Vagina (tissue), 2 donors: ENCODE measurements around the gene CLSTN1.

Experiments
- POLR2A ChIP-seq, 2 donors: fragments of 450-650 bp; IDR thresholded peaks; one replicate each; pipeline ENCODE4 v1.6.1; 2017; ENCODE audit warnings: antibody characterized with exemption in 2 of 2, mild to moderate bottlenecking in 2 of 2, moderate library complexity in 2 of 2
- TF ChIP-seq, protein P1 (sequence below), 3 experiments: fragments of 450-650 bp in 2 of 3; fragments of 200-600 bp in 1 of 3; sonication (generic) in 1 of 3; IDR thresholded peaks; one replicate each; pipeline ENCODE4 v1.5.1; 2017 to 2019; ENCODE audit warnings: antibody characterized with exemption in 3 of 3, mild to moderate bottlenecking in 2 of 3, moderate library complexity in 2 of 3

DNA sequence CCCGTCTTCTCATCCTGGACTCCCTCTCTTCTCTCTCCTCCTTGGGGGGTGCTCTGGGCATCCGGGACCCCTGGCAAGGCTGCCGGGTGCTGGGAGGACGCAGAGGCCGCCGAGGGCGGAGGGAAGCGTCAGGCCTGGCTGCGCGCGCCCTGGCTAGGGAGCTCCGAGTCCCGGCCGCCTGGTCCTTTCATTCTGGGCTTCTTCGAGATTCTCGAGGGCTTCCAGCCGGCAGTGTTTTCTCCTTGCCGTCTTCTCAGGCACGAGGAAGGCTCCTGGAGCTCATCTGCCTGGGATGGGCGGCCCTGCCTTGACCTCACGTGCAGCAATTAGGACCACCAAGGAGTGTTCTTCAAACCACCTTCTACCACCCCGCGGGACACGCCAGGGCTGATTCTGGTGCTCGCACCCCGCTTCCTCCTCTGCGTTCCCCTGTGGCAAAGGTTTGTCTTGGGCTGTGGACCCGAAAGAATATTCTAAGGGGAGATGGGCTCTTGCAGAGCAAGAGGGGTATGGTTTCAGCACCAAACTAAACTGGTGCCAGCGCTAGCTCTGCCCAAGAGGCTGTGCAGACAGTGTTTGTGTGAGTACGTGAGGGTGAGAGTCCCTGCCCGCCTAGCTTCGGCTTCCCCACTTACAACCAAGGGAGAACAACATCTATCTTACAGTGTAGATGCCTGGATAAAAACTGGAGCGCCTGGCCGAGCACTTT, 135.7 kb downstream of the CLSTN1 start:
- TF ChIP-seq, protein P1, sequence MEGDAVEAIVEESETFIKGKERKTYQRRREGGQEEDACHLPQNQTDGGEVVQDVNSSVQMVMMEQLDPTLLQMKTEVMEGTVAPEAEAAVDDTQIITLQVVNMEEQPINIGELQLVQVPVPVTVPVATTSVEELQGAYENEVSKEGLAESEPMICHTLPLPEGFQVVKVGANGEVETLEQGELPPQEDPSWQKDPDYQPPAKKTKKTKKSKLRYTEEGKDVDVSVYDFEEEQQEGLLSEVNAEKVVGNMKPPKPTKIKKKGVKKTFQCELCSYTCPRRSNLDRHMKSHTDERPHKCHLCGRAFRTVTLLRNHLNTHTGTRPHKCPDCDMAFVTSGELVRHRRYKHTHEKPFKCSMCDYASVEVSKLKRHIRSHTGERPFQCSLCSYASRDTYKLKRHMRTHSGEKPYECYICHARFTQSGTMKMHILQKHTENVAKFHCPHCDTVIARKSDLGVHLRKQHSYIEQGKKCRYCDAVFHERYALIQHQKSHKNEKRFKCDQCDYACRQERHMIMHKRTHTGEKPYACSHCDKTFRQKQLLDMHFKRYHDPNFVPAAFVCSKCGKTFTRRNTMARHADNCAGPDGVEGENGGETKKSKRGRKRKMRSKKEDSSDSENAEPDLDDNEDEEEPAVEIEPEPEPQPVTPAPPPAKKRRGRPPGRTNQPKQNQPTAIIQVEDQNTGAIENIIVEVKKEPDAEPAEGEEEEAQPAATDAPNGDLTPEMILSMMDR (IDR thresholded peaks at IDR 0.05), result no peak
- TF ChIP-seq POLR2A (IDR thresholded peaks at IDR 0.05), result no peak
